ENCODE measurements around the gene UBASH3A.

DNA sequence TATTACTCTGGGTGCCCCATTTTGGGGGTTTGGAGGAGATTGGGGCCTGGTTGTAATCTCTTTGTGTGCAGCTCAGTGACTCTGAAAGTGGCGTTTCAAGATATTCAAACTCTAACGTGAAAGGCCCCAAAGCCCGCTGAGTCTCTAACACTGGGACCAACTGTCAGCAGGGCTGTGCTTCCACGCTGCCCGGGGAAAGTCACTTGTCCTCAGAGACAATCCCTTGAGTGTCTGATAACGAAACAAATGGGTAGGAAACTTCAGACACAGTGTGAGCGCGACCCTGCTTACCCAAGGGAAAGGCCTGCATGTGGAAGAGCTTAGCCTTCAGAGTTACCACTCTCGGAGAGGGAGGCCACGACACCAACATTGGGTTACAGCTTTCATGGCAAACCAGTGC lies 837 bp downstream of the UBASH3A start:
- TF ChIP-seq, protein P1, sequence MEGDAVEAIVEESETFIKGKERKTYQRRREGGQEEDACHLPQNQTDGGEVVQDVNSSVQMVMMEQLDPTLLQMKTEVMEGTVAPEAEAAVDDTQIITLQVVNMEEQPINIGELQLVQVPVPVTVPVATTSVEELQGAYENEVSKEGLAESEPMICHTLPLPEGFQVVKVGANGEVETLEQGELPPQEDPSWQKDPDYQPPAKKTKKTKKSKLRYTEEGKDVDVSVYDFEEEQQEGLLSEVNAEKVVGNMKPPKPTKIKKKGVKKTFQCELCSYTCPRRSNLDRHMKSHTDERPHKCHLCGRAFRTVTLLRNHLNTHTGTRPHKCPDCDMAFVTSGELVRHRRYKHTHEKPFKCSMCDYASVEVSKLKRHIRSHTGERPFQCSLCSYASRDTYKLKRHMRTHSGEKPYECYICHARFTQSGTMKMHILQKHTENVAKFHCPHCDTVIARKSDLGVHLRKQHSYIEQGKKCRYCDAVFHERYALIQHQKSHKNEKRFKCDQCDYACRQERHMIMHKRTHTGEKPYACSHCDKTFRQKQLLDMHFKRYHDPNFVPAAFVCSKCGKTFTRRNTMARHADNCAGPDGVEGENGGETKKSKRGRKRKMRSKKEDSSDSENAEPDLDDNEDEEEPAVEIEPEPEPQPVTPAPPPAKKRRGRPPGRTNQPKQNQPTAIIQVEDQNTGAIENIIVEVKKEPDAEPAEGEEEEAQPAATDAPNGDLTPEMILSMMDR (IDR thresholded peaks at IDR 0.05): no peak
- TF ChIP-seq EZH2 (IDR thresholded peaks at IDR 0.05) (no peak), EZH2phosphoT487 (IDR thresholded peaks at IDR 0.05) (no peak)
